GM19455 (cell line): ENCODE data around the gene DHRS9.

Source experiments
- ATAC-seq: cut with Tn5 transposase; IDR thresholded peaks from one replicate; pipeline ENCODE4 v1.9.1; 2021; ENCODE audit not compliant: unreplicated experiment

Gene DHRS9

DNA sequence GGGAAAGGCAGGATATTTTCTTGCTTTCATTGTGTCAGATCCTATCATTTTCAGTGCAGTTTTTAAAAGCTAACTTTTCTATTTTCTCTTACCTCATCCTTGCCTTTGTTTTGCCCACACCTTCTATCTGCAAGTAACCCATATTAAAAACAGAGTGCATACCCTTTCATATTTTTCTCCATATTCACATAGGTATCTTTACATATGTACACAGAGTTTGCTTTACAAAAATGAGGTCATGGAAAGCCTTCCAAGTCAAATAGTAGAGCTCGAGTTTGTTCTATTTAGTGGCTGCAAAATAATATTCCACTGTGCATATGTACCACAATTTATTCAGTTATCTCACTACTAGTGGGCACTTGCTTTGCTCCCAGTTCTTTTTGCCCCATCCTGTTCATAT lies 3.9 kb upstream of the DHRS9 start:
- ATAC-seq, result no peak

DNA sequence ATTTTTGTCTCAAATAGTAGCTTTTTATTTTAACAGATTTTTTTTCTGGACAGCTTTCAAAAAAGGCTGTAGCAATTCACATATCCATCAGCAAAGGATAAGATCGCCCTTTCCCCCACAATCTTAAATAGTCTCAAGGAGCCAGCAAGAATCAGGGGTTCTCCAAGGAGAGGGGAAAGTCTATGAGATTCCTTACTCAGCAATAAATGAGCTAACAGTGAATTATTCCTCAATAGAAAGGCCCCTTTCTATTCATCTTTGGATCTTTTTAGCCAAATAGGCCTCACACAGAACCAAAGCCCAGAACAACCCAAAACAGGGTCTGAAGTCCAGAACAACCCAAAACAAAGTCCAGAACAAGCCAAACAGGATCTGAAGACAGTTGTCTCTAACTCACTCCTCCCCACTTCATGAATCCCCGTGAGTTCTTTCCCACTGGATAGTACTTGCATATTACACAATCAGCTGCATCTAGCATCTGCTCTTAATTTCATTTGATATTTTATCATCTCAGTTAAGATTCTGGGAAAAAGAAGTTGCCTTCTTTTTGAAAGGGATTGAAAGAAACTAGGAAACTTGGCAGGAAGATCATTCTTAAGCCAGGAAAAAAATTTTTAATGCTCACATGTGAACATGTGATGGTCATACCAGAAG lies 3.4 kb upstream of the DHRS9 start:
- ATAC-seq, result no peak

DNA sequence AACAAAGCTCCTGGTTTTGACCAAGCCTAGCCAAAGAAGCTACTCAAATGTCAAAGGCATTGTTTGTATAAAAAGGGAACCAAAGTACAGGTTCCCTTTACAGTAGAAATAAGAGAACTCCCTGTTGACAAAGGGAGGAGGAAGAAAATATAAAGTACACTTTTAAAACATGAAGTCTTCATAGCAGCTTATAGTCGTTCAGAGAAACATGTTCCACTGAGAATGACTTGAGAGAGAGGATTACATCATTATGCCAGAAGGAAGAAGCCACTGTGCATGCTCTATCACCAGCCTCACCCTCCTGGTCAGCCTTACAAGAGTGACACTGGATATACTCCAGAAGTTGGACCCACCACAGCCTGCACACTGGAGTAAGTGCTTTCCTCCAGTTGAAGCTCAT lies 2.5 kb upstream of the DHRS9 start:
- no peak for ATAC-seq

DNA sequence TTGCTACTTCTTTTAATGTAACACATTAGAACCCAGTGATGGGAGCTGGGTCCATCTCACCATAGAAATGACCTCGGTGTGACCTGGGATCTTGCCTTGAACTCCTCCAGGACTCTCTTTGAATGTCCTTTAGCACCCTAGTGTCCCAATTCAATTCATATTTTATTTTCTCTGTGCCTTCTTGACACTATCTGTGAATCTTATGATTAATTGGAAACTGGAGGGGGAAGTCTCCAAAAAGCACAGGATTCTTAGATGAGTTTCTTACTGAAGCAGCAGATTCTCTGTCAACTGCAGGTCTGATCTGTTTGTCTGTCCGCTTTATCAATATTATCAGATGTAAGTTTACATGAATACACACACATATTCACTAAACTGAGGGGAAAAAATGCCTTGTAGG lies 470 bp downstream of the DHRS9 start:
- ATAC-seq, result no peak

DNA sequence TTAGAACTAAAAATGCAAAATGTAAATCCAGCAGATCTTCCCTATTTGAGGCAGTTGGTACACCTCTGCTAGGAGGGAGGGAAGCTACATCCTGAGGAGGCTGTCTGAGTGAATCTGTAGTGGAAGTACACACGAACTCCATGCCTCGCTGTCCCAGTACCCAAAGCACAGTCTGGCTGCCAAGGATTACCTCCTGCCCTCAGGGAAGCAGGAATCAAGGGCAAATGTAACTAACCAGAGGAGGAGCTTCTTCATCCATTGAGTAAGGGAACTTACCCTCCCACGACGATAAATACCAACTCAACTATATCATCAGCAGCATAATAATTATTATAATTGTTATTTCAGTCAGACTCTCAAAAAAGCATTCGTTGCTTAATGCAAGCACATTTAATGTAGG lies 2.1 kb downstream of the DHRS9 start:
- no peak for ATAC-seq

DNA sequence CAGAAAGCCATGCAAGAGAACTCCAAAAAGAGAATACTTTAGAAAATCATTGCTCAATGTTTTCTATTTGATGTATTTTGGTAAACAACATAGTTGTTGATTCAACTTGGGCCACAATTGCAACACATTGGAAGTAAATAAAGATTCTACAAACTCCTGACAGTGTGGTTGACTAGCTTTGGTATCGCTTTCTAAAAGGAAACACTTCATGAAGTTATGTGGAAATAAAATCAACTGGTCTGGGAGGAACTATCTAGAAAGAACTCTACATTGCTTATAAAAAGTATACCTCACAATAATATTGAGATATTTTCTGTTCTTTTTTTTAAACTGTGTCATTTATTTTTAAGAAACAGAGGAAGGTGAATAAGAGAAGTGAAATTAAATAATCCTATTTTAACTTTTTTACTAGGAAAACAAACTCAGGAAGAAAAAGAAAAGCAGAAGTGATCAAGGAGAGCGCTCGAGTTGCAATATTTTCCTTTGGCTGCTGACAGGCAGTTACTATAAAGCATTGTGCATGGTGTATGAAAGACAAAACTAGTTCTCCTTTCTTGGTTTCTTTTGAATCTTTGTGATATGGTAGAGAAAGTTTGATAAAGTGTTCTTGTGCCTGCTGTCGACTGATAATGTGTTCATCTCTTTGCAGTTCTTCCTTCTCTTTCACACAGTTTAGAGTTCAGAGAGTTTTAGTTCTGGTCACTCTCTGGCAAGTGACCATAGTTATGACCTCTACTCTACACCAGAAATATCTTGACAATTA lies 3.0 kb downstream of the DHRS9 start:
- ATAC-seq, result peak; percentile 55

DNA sequence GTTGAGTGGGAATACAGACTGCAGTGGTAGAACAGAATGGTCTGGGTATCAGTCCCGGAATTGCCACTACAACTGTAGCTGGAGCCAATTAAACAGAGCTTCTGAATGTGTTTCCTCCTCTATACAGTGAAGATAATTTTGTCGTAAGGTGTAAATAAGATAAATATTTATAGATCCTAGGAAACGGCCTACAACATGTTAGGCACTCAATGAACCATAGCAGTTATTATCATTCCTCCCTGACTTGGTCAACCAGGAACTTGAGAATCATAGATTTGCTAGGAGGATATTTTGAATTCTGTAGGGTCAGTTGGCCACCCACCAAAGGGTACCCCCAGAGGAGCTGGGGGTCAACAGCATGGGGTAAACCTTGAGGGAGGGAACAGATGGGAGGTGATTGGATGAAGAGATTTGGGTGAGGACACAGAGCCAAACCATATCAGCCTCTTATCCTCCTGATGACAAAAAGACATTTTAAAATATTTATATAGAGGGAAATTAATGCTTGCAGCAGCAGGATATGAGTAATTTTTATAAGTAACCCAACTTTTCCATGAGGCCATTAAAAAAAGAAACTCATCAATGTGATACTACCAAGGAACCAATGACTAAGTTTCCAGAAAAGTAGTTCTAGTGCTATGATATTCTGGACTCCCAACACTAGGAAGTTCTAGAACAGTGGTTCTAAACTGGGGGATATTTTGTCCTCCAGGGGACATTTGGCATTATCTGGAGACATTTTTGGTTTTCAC lies 4.0 kb downstream of the DHRS9 start:
- ATAC-seq, result no peak

DNA sequence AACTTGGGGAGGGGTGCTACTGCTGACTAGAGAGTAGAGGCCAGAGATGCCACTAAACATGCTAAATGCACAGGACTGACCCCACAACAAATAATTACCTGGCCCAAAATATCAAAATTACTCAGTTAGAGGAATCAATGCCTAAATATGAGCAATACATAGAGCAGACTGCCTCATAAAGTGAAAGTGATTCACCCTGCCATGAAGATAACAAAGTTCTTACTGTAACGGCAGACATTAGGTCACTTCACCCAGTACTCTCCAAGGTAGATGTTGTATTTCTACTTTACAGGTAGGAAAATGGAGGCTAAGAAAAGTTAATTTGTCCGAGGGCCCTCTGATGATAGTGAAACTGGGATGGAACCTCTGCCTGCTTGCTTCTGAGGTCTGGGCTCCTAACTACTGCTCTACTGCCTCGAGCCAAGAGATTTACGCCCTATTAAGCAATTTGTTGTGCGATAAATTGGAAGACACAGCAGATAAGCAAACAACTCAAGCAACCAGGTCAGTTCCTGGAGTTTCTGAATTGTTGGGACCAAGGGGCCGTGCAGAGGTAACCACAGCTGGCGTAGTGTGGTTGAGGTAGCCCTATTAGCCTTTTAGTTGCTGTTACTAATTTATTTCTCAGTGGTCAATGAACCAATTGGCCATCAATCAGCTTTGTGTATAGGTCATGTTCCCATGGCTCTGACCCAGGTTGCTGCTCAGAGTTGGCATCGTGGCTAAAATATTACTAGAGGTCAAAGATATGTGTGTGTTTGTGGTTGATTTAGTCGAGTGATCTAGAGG lies 4.8 kb downstream of the DHRS9 start:
- ATAC-seq, result no peak

DNA sequence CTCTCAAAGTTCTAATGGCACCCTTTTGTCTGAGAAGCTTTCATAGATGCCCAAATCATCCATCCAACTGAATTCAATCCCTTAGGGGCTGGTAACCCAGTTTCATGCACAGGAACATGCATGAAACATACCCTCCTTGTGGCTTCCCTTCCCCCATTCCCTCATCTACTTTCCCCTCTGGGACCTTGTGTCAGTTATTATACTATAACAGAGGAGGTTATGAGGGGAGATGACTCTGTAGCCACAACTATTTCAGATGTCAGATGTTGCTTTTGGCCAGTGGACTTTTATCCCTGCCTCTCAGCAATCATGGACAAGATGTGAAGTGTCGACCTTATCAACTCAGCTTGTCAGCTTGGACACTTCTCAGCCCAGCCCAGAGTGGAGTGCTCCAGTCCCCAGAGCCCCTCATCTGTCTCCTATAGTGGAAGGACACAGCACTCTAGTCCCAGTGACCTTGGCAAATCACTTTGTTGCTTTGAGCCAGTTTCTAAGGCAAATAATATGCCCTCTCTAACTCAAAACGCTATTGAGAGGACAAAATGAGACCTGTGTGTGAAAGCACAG lies 8.4 kb downstream of the DHRS9 start:
- ATAC-seq, result no peak

DNA sequence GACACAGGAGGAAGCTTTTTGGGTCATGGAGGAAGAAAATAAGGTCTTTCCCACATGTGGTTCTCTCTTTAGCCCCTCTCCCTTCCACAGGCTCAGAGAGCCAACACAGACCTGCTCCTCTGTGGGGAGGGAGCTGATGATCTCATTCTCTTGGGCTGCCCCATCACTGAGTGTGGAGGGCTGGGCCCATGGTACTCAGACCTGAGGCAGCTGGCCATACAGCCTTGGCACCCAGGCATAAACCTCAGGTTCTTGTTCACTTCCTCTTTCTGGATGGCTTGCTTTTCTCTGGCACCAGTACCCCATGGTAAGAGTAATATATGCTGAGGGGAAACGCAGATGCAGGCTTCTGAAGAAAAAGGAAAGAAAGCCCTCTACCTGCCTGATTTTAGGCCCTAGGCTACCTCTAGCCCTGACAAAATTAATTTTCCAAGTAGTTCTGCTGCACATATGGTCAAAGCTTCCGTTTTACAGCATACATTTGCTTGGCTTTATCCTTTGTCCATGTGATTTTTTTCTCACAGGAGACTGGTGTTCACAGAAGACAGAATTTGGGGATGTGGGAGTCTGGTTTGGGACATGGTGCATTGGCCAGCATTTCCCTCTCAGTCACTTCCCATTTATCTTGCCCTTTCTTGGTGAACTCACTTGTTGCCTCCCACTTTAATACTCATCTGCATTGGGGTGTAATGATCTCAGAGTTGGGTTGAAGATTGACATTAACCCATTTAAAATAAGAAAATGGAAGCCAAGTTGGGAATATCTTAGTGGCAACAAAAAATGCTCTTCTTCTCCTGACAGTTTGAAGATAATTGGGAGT lies 11.1 kb downstream of the DHRS9 start:
- ATAC-seq, result peak; percentile 69

DNA sequence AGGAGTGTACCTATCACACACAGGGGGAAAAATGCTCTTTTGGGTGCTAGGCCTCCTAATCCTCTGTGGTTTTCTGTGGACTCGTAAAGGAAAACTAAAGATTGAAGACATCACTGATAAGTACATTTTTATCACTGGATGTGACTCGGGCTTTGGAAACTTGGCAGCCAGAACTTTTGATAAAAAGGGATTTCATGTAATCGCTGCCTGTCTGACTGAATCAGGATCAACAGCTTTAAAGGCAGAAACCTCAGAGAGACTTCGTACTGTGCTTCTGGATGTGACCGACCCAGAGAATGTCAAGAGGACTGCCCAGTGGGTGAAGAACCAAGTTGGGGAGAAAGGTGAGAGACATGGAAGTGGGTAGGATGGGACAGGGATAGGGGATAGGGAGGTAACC lies 12.2 kb downstream of the DHRS9 start:
- no peak for ATAC-seq

DNA sequence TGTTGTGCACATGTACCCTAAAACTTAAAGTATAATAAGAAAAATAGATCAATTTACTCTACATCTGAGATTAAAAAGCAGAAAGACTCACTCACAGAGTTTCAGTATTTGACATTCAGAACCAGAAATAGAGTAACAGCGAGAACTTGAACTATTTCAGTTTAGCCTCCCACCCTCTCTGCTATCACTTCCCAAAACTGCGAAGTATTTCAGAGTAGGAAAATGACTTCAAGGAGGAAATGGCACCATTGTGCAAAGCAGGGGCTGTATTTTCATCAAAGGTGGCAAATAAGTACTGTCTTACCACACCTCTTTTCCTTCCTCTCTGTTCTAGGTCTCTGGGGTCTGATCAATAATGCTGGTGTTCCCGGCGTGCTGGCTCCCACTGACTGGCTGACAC lies 13.6 kb downstream of the DHRS9 start:
- ATAC-seq, result peak; percentile 74

DNA sequence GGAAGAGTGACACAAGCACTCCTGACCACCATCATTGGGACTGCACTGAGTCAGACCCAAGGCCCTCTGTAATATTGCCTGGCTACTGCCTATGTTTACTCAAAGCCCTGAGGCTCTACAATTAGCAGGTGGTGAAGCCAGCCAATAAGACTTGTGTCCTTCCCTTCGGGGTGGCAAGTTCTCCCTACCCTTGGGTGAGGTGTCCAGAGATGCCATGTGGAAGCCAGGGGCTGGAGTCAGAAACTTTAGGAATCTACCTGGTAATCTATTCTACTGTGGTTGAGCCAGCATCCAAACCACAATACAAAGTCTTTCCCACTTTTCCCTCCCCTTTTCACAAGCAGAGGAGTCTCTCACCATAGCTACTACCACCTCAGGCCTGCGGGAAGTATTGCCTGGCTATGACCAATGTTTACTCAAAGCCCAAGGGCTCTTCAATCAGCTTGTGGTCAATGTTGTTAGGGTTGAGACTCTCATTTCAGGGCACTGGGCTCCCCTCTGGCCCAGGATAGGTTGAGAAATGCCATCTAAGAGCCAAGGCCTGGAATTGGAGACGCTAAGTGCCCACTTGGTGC lies 17.6 kb downstream of the DHRS9 start:
- no peak for ATAC-seq

DNA sequence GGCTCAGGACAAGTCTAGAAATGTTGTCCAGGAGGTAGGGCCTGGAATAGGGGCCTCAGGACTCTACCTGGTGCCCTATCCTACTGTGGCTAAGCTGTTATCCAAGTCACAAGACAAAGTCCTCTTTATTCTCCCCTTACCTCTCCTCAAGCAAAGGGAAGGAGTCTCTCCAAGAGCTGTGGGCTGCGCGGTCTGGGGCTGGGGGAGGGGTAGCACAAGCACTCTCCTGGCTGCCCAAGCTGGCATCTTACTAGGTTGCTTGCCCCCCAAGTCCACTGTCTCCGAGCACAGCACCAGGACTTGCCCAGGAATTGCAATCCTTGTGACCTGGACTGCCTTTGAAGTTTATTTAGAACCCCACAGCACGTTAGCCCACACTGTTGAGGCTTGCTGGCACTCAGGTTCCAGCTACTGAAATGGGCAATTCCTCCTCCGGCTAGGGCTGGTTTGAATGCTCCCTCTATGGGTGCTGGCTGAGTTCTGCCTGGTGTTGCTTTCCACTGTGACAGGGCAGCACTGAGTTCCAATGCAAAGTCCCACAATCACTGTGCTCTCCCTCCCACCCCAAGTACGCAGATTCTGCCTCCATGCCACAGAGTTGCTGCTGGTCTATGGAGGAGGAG lies 18.5 kb downstream of the DHRS9 start:
- no peak for ATAC-seq

DNA sequence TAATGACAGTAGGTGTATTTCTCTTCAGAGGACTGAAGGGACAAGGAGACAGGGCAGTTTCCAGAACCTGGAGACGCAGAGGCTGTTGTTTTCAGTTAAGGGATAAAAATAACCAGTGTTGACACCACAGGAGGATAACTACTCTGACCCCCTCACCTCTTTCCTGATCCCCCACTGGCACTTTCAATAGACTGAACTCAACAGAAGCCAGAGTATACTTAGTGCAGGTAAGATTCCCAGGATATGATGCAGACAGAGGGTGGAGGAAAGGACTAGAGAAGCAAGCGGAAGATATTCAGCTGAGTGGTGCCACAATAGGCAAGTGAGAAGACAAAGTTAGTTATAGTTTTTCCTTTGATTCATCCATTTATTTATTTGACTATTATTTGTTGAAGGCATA lies 19.8 kb downstream of the DHRS9 start:
- no peak for ATAC-seq

DNA sequence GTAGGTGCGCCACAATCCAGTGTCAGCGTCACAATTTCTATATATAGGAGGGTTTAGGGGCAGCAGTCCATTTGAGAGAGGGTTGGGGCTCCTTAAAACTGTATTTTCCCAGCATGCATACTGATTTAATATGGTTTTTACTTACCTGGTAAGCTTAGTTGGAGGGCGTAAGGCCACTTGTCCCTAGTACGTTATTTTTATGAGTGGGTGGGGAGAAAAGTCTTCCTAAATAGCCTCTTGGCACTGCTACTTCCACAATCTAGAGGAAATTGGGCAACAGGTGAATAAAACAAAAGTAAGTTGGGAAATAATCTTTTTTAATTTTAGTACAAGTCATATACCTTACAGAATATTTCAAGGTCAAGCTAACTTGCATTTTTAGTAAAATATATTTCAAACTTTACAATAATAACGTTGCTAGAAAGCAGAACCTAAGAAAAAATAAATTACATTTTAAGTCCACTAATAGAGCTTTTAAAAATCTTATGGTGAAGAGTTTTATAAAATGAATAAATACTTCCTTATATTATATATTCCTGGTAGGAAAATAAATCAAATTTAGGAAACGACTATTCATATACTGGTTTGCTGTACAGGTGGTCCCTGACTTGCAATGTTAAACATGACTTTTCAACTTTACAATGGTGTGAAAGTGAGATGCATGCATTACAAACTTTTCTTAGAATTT lies 20.9 kb downstream of the DHRS9 start:
- no peak for ATAC-seq

DNA sequence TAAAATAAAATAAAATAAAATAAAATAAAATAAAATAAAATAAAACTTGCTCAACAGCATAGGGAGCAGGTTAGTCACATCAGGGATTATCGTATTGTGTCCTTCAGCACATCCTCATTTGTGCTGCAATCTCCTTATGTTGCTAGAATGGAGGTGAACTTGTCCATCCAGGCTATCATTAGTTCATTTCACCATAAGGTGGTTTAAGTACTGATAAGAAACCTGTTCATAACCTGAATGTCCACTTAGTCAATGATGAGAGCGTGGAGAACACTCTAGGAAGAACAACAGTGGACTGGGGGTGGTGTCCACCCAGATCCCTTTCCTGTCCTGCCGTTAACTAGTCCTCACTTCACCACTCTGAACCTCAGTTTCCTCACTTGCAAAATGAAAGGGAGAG lies 21.9 kb downstream of the DHRS9 start:
- no peak for ATAC-seq

DNA sequence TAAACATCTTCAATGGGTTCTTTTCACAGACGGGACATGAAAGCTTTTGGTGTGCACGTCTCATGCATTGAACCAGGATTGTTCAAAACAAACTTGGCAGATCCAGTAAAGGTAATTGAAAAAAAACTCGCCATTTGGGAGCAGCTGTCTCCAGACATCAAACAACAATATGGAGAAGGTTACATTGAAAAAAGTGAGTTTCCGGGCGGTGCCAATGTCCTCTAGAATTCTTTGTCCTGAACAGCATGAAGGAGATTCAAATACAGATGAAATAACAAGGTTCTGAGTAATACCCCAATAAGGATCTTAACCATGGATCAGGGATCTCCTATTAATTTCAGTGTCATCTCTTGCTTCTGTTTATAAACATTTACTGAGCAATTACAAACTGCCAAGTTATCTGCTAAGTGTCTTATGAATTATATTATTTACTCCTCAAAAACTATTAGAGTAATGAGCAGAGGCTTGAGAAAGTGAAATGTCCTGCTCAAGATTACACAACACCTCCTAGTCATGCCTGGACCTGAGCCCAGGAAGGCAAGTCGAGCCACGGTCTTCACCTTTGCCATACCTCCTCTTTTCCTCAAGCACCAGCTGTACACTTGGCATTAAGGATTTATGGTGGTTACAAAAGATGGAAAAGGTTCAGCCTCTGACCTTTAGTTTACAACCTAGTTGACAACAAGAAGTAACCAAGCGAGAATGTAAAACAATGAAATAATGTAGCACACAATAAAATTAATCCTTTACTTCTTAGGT lies 22.6 kb downstream of the DHRS9 start:
- ATAC-seq, result no peak
